Tibial artery (tissue), 4 donors: Measurements from ENCODE around the gene UNK.
"Not testable (repeated sequence)": the region's sequence is repeated elsewhere in the genome, so short reads cannot be mapped to it uniquely, and the experiment has no call there.

Experiments used
- DNase-seq, 2 donors: peaks; one replicate each; pipeline ENCODE4 v3.0.0-alpha.2; 2019
- H3K27ac ChIP-seq, 2 donors: fragments of 200-600 bp; sonication (generic) in 1 of 2; 1 replicate in 1 of 2; 2 replicates in 1 of 2; pipeline ENCODE4 v1.5.1; 2018 to 2019; ENCODE audit warnings: mild to moderate bottlenecking in 1 of 2
- H3K27me3 ChIP-seq, 2 donors: fragments of 200-600 bp; sonication (generic) in 1 of 2; one replicate each; pipeline versions ENCODE4 v1.5.1 to v1.6.0; 2016 to 2019
- H3K36me3 ChIP-seq, 3 donors: fragments of 200-600 bp; sonication (generic) in 2 of 3; one replicate each; pipeline ENCODE4 v1.5.1; 2016 to 2019; ENCODE audit warnings: mild to moderate bottlenecking in 2 of 3
- H3K4me1 ChIP-seq, 4 donors: fragments of 200-600 bp; sonication (generic) in 2 of 4; 1 replicate in 3 of 4; 2 replicates in 1 of 4; pipeline ENCODE4 v1.5.1; 2016 to 2019
- H3K4me3 ChIP-seq, 2 donors: fragments of 200-600 bp; sonication (generic) in 1 of 2; 1 replicate in 1 of 2; 2 replicates in 1 of 2; pipeline ENCODE4 v1.5.1; 2018 to 2019; ENCODE audit warnings: mild to moderate bottlenecking in 2 of 2
- H3K9me3 ChIP-seq, 3 donors: fragments of 200-600 bp; sonication (generic) in 1 of 3; one replicate each; pipeline ENCODE4 v1.5.1; 2016 to 2019
- CTCF ChIP-seq, 2 experiments: fragments of 200-600 bp in 1 of 2; fragments of 450-650 bp in 1 of 2; IDR thresholded peaks; one replicate each; pipeline ENCODE4 v1.5.1; 2017 to 2019; ENCODE audit warnings: antibody characterized with exemption in 2 of 2, mild to moderate bottlenecking in 1 of 2, moderate library complexity in 1 of 2
- intact Hi-C: fragments of 100-400 bp; cut with DNase I; formaldehyde crosslinking; loops from one replicate; pipeline ENCODE4 v1.15.0; 2023; ENCODE audit warnings: low total_unique reads

UNK gene

DNA sequence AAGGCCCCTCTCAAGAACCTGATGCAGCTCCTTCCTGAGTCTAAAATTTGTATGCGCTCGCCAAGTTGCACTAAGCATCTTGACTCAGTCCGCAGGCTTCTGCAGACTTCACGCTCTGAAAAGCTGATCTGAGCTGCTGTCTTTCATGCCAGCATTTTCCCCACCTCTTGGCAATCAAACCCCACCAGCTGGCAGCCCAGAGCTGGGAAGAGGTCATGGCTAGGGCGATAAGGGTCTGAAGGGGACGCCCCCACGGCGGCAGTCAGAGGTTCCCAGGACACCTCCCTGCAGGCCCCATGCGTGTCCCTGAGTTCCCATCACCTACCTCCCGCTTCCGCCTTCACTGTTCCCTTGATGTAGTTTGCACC lies 64.7 kb downstream of the UNK start:
- Histone ChIP-seq H3K4me3 (no peak overlapping the region), H3K36me3 (peaks cover 59 to 70% (median 66%) of the 10 kb centered on the region in 3 donors), H3K27ac (no peak overlapping the region), H3K4me1 (peaks cover 0 to 98% (median 52%) of the 10 kb centered on the region in 4 donors), H3K27me3 (no peaks in the 10 kb centered on the region), H3K9me3 (no peaks in the 10 kb centered on the region)
- TF ChIP-seq CTCF (IDR thresholded peaks at IDR 0.05) = no peak
- intact Hi-C loops = no loop called here
- DNase-seq = no peak

GRCh38 chr17:75849724-75850123 lies 65.1 kb downstream of the UNK start:
- Histone ChIP-seq H3K9me3 (no peaks in the 10 kb centered on the region), H3K4me3 (no peak overlapping the region), H3K27me3 (no peaks in the 10 kb centered on the region), H3K36me3 (peaks cover 59 to 70% (median 66%) of the 10 kb centered on the region in 3 donors), H3K27ac (peak overlapping the region in 1 of 2 donors; percentile 21), H3K4me1 (peaks cover 0 to 96% (median 50%) of the 10 kb centered on the region in 4 donors)
- no peak for DNase-seq
- intact Hi-C loops = no loop called here
- TF ChIP-seq CTCF (IDR thresholded peaks at IDR 0.05) = no peak

- H3K4me3 ChIP-seq = no peak overlapping the region
- DNase-seq = no peak
- no peak for TF ChIP-seq CTCF (IDR thresholded peaks at IDR 0.05)
- H3K27me3 ChIP-seq = no peaks in the 10 kb centered on the region
- no peaks in the 10 kb centered on the region for H3K9me3 ChIP-seq
- peak overlapping the region in 1 of 2 donors; percentile 11 for H3K27ac ChIP-seq
- peaks cover 0 to 84% (median 37%) of the 10 kb centered on the region in 4 donors for H3K4me1 ChIP-seq
- intact Hi-C loops = no loop called here
- peaks cover 56 to 65% (median 62%) of the 10 kb centered on the region in 3 donors for H3K36me3 ChIP-seq
Observed at GRCh38 chr17:75850928-75851692, 66.5 kb downstream of the UNK start.

DNA sequence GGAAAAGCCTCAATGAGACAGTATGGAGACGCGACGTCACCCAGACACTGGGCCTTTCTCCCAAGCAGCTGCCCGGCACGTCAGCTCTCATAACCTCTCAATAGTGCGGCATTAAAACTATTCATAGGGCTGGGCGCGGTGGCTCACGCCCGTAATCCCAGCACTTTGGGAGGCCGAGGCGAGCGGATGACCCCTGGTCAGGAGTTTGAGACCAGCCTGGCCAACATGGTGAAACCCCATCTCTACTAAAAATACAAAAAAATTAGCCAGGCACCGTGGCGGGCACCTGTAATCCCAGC lies 67.0 kb downstream of the UNK start:
- H3K4me3 ChIP-seq, intact Hi-C loops, H3K27ac ChIP-seq, H3K9me3 ChIP-seq, DNase-seq, H3K27me3 ChIP-seq: not testable (repeated sequence)
- H3K4me1 ChIP-seq = peaks cover 0 to 84% (median 36%) of the 10 kb centered on the region in 4 donors
- peaks cover 51 to 60% (median 57%) of the 10 kb centered on the region in 3 donors for H3K36me3 ChIP-seq

DNA sequence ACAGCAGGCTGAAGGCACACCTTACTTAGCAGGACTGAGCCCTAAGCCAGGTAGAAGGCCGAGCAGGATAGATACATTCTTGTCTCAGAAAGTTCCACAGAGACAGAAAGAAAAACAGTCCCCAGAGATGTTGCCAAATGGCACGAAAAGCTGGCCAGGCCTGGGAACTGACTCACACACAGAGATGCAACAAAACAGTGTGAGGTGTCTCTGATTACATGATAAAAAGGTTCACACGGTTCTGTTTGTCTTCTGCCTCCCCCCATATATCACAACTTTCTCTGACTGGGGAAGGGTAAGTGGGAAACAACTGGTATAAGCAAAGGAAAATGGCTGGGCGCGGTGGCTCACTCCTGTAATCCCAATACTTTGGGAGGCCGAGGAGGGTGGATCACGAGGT lies 68.8 kb downstream of the UNK start:
- H3K36me3 ChIP-seq = peaks cover 33 to 42% (median 39%) of the 10 kb centered on the region in 3 donors
- peak overlapping the region; percentile 60 to 95 for H3K4me3 ChIP-seq
- intact Hi-C loops = no loop called here
- H3K9me3 ChIP-seq = no peaks in the 10 kb centered on the region
- no peak for TF ChIP-seq CTCF (IDR thresholded peaks at IDR 0.05)
- no peaks in the 10 kb centered on the region for H3K27me3 ChIP-seq
- peaks cover 0 to 66% (median 33%) of the 10 kb centered on the region in 4 donors for H3K4me1 ChIP-seq
- no peak for DNase-seq
- peak overlapping the region; percentile 91 to 100 for H3K27ac ChIP-seq

GRCh38 chr17:75854101-75854748 lies 69.6 kb downstream of the UNK start:
- Histone ChIP-seq H3K9me3 (no peaks in the 10 kb centered on the region), H3K27me3 (no peaks in the 10 kb centered on the region), H3K36me3 (peaks cover 25 to 34% (median 31%) of the 10 kb centered on the region in 3 donors), H3K4me3 (peak overlapping the region; percentile 60 to 95), H3K27ac (peak overlapping the region; percentile 91 to 100), H3K4me1 (peaks cover 0 to 58% (median 28%) of the 10 kb centered on the region in 4 donors)
- DNase-seq = peak; percentile 66 to 84
- TF ChIP-seq CTCF (IDR thresholded peaks at IDR 0.05) = no peak
- intact Hi-C loops = no loop called here
